Measurements from ENCODE around the gene IL10RA.
"Not testable (repeated sequence)": the region's sequence is repeated elsewhere in the genome, so short reads cannot be mapped to it uniquely, and the experiment has no call there.

Gene IL10RA
- 670 to 681 reads per million in 2 donors for total RNA-seq

- DNase-seq: peak; percentile 77
These were observed at the start of gene IL10RA for GRCh38 chr11:117985953-117986887. Gene IL10RA, plus strand, starts transcription at chr11:117986394. Its CDS starts 74 bp downstream, at chr11:117986468.

GRCh38 chr11:117936973-117937372 is 49.2 kb upstream of the IL10RA start:
- DNase-seq: no peak

GRCh38 chr11:117940736-117941135 is 45.5 kb upstream of the IL10RA start:
- no peak for DNase-seq

- no peak for DNase-seq
These were observed 45.0 kb upstream of the IL10RA start for GRCh38 chr11:117941163-117941707.

- DNase-seq: no peak
These were observed 44.1 kb upstream of the IL10RA start for GRCh38 chr11:117941976-117942654.

GRCh38 chr11:117944554-117944953 is 41.6 kb upstream of the IL10RA start:
- DNase-seq: no peak

GRCh38 chr11:117945047-117945810 is 41.0 kb upstream of the IL10RA start:
- no peak for DNase-seq

GRCh38 chr11:117946156-117946841 is 39.9 kb upstream of the IL10RA start:
- DNase-seq: no peak

- DNase-seq: no peak
These were observed 39.2 kb upstream of the IL10RA start for GRCh38 chr11:117946842-117947526.

GRCh38 chr11:117947751-117948150 is 38.4 kb upstream of the IL10RA start:
- DNase-seq: not testable (repeated sequence)

- DNase-seq: not testable (repeated sequence)
These were observed 37.7 kb upstream of the IL10RA start for GRCh38 chr11:117948466-117948865.

- DNase-seq: no peak
These were observed 37.1 kb upstream of the IL10RA start for GRCh38 chr11:117949062-117949461.

GRCh38 chr11:117950301-117950700 is 35.9 kb upstream of the IL10RA start:
- DNase-seq: no peak

GRCh38 chr11:117950993-117951961 is 34.9 kb upstream of the IL10RA start:
- DNase-seq: no peak

- DNase-seq: no peak
These were observed 33.0 kb upstream of the IL10RA start for GRCh38 chr11:117953024-117953671.

GRCh38 chr11:117958949-117959348 is 27.2 kb upstream of the IL10RA start:
- no peak for DNase-seq

GRCh38 chr11:117959438-117960149 is 26.6 kb upstream of the IL10RA start:
- no peak for DNase-seq

GRCh38 chr11:117960406-117960805 is 25.8 kb upstream of the IL10RA start:
- no peak for DNase-seq

- no peak for DNase-seq
These were observed 24.3 kb upstream of the IL10RA start for GRCh38 chr11:117961896-117962295.

Measured in activated gamma-delta T cell (primary cell).